Activated naive CD4-positive, alpha-beta T cell treated with anti-CD3 and anti-CD28 coated beads for 36 hours (primary cell): ENCODE results near the gene PSMD12. TPM values are rescaled to one million over a fixed set of nuclear protein-coding genes. Genes with fewer than 3 reads are reported as not detected.
"Not testable (repeated sequence)": the region's sequence is repeated elsewhere in the genome, so short reads cannot be mapped to it uniquely, and the experiment has no call there.

Source experiments
- CTCF ChIA-PET: fragments of 350-600 bp; sonication (Branson Sonifier 250); formaldehyde crosslinking; loops from one replicate; lab custom pipeline; 2021; ENCODE audit warnings: antibody characterized with exemption; lab: Charles Lee
- DNase-seq: peaks from one replicate; pipeline ENCODE4 v3.0.0-alpha.2; 2020
- H3K27ac Mint-ChIP-seq: one replicate; pipeline ENCODE4 v1.8.0; 2021; ENCODE audit warnings: mild to moderate bottlenecking, mixed read lengths
- H3K27me3 Mint-ChIP-seq: one replicate; pipeline ENCODE4 v1.8.0; 2021; ENCODE audit warnings: low read depth, mixed read lengths
- H3K36me3 Mint-ChIP-seq: one replicate; pipeline ENCODE4 v1.8.0; 2021; ENCODE audit warnings: low read depth, mixed read lengths
- H3K4me1 Mint-ChIP-seq: one replicate; pipeline ENCODE4 v1.8.0; 2021; ENCODE audit warnings: low read depth, mixed read lengths
- H3K4me3 Mint-ChIP-seq: one replicate; pipeline ENCODE4 v1.8.0; 2021; ENCODE audit warnings: mild to moderate bottlenecking, moderate library complexity, mixed read lengths
- H3K9me3 Mint-ChIP-seq: one replicate; pipeline ENCODE4 v1.8.0; 2021; ENCODE audit warnings: mixed read lengths
- intact Hi-C: fragments of 100-400 bp; cut with micrococcal nuclease; formaldehyde crosslinking; loops from one replicate; pipeline ENCODE4 v1.15.1; 2023
- total RNA-seq, 2 experiments: library from RNA; stranded (reverse); gene quantifications; one replicate each; pipeline ENCODE4 v1.2.3, GENCODE V29; 2021

Gene PSMD12
- total RNA-seq, 2 experiments from 2014 or later, result 67.8 to 70.7 TPM

DNA sequence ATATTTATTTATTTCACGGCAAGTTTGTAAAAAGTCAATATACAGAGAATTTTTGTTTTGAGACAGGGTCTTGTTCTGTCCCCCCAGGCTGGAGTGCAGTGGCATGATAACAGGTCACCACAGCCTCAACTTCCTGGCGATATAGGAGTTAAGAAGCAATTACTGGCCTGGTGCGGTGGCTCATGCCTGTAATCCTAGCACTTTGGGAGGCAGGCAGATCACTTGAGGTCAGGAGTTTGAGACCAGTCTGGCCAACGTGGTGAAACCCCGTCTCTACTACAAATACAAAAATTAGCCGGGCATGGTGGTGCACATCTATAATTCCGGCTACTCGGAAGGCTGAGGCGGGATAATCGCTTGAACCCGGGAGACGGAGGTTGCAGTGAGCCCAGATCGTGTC lies 44.9 kb downstream of the PSMD12 start:
- CTCF ChIA-PET, H3K36me3 Mint-ChIP-seq, H3K4me1 Mint-ChIP-seq: not testable (repeated sequence)

DNA sequence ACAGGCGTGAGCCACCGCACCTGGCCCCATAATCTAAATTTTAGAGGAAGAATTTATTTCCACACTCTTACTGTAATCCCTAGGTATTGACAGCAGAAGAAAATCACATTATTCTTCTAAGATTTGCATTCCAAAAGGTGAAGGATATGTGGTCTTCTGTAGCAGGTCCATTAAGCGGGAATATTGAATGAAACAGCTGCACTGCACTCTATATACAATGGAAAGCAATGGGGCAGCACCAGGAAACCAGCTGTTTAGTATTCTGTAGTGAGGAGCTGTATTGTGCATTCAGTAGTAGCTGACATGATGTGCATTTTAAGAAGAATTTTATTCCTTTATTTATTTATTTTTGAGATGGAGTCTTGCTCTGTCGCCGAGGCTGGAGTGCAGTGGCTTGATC lies 49.6 kb downstream of the PSMD12 start:
- no peak overlapping the region for H3K4me3 Mint-ChIP-seq
- no peaks in the 10 kb centered on the region for H3K36me3 Mint-ChIP-seq
- CTCF ChIA-PET, result interaction anchor here (0.5 kb wide), 1 partner anchor 176 kb away, joined by 3 read pairs; no protein-coding TSS in a partner anchor
- H3K27ac Mint-ChIP-seq, result no peak overlapping the region
- intact Hi-C loops, result no loop called here
- H3K27me3 Mint-ChIP-seq, result no peaks in the 10 kb centered on the region
- no peak for DNase-seq
- no peaks in the 10 kb centered on the region for H3K9me3 Mint-ChIP-seq
- H3K4me1 Mint-ChIP-seq, result no peaks in the 10 kb centered on the region

More for the DNA sequence above, 44.9 kb downstream of the PSMD12 start:
- DNase-seq, H3K27me3 Mint-ChIP-seq, intact Hi-C loops, H3K4me3 Mint-ChIP-seq, H3K27ac Mint-ChIP-seq, H3K9me3 Mint-ChIP-seq: not testable (repeated sequence)

DNA sequence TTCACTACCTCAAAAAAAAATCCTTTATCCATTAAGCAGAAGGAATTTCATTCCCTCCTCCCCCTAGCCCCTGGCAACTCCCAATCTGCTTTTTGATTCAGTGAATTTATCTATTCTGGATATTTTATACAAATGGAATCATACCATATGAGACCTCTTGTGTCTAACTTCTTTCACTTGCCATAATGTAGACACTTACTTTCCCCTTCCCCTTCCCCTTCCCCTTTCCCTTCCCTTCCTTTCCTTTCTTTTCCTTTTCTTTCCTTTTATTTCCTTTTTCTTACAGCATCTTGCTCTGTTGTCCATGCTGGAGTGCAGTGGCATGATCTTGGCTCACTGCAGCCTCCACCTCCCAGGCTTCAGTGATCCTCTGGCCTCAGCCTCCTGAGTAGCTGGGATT lies 50.5 kb downstream of the PSMD12 start:
- intact Hi-C loops, result no loop called here
- H3K27ac Mint-ChIP-seq, result no peak overlapping the region
- no peaks in the 10 kb centered on the region for H3K36me3 Mint-ChIP-seq
- no peak for DNase-seq
- H3K4me1 Mint-ChIP-seq, result no peaks in the 10 kb centered on the region
- H3K4me3 Mint-ChIP-seq, result no peak overlapping the region
- H3K27me3 Mint-ChIP-seq, result no peaks in the 10 kb centered on the region
- H3K9me3 Mint-ChIP-seq, result no peaks in the 10 kb centered on the region
- CTCF ChIA-PET, result no interaction called here

DNA sequence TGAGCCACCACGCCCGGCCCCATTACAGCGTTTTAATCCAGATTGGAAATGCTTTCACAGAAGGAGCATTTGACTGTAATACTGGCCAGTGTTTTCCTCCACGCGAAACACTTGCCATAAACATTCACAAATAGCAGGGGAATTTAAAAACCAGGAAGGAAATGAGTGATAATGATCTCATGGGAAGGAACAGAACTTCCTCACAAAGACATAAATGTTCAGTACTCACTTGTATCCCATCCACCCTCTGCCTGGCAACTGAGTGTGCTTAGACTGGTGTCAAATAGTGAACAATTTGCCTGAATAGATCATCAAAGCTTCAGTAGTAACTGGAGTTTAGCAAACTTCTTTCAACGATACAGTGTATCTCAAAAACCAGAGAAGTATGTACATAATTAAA lies 54.1 kb downstream of the PSMD12 start:
- H3K27ac Mint-ChIP-seq, result no peak overlapping the region
- H3K27me3 Mint-ChIP-seq, result no peaks in the 10 kb centered on the region
- intact Hi-C loops, result no loop called here
- H3K4me1 Mint-ChIP-seq, result no peaks in the 10 kb centered on the region
- H3K36me3 Mint-ChIP-seq, result no peaks in the 10 kb centered on the region
- CTCF ChIA-PET, result no interaction called here
- no peak overlapping the region for H3K4me3 Mint-ChIP-seq
- no peak for DNase-seq
- no peaks in the 10 kb centered on the region for H3K9me3 Mint-ChIP-seq

DNA sequence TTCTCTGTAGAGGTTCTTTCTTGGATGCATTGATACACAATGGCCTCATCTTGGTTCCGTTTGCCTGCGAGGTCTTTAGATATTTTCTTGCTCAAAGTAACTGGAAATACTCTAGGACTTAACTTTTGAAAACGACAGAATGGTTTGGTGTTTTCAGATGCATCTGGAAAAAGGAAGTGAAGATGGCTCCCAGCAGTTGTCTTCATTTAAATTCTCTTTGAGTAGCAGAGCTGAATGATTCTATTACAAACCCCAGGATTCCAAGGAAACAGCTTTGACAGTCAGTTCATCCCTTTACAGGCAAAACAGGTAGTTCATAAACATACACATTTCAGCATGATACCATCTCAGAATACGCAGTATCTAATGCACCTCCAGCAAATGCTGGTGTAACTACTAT lies 54.8 kb downstream of the PSMD12 start:
- CTCF ChIA-PET, result no interaction called here
- Mint-ChIP-seq H3K4me1 (no peaks in the 10 kb centered on the region), H3K9me3 (no peaks in the 10 kb centered on the region), H3K36me3 (no peaks in the 10 kb centered on the region), H3K4me3 (no peak overlapping the region), H3K27me3 (no peaks in the 10 kb centered on the region), H3K27ac (no peak overlapping the region)
- intact Hi-C loops, result no loop called here
- DNase-seq, result no peak

DNA sequence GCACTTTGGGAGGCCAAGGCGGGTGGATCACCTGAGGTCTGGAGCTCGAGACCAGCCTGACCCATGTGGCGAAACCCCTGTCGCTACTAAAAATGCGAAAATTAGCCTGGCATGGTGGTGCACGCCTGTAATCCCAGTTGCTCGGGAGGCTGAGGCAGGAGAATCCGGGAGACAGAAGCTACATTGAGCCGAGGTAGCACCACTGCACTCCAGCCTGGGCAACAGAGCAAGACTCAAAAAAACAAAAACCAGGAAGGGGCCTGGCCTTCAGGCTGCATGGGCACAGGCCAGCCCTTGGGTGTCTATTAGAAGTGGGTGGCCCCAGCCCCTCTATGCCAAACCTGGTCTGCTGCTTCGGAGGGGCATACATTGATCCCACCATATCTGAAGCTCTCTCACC lies 56.0 kb downstream of the PSMD12 start:
- H3K36me3 Mint-ChIP-seq, result no peaks in the 10 kb centered on the region
- CTCF ChIA-PET, result interaction anchor here (0.7 kb wide), 1 partner anchor 423 kb away, joined by 5 read pairs; no protein-coding TSS in a partner anchor
- H3K4me1 Mint-ChIP-seq, result no peaks in the 10 kb centered on the region
- no peaks in the 10 kb centered on the region for H3K27me3 Mint-ChIP-seq
- H3K9me3 Mint-ChIP-seq, result no peaks in the 10 kb centered on the region
- intact Hi-C loops, result no loop called here
- no peak overlapping the region for H3K27ac Mint-ChIP-seq
- no peak overlapping the region for H3K4me3 Mint-ChIP-seq
- DNase-seq, result no peak

DNA sequence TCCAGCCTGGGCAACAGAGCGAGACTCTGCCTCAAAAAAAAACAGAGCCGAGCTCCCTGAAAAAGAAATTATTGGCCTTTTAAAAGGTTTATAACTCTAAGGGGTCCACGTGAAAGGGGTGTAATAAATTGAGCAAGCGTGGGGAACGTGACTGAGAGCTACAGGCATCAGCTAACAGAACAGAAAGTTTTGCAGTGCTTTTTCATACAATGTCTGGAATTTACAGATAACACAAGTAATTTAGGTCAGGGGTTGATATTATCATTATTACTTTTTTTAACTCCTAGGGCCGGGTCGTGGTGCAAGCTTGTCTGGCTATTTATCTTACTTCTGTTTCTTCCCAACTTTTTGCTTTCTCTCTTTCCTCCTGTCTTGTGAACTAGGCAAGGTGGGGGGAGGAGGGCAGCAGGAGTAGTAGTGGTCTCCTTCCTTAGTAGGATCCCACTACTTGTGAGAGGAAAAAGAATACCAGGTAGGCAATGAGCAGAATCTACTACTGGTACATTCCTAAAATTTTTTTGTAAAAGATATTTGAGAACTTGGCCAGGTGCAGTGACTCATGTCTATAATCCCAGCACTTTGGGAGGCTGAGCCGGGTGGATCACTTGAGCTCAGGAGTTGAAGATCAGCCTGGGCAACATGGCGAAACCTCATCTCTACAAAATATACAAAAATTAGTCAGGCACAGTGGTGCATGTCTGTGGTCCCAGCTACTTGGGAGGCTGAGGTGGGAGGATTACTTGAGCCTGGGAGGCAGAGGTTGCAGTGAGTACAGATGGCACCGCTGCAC lies 60.7 kb downstream of the PSMD12 start:
- H3K4me3 Mint-ChIP-seq, H3K9me3 Mint-ChIP-seq, DNase-seq, H3K27me3 Mint-ChIP-seq, intact Hi-C loops, H3K36me3 Mint-ChIP-seq, H3K27ac Mint-ChIP-seq, H3K4me1 Mint-ChIP-seq: not testable (repeated sequence)
- CTCF ChIA-PET, result interaction anchor here (0.6 to 1.2 kb wide), 3 partner anchors 14 to 353 kb away, joined by 5 to 7 read pairs (median 5); no protein-coding TSS in a partner anchor

DNA sequence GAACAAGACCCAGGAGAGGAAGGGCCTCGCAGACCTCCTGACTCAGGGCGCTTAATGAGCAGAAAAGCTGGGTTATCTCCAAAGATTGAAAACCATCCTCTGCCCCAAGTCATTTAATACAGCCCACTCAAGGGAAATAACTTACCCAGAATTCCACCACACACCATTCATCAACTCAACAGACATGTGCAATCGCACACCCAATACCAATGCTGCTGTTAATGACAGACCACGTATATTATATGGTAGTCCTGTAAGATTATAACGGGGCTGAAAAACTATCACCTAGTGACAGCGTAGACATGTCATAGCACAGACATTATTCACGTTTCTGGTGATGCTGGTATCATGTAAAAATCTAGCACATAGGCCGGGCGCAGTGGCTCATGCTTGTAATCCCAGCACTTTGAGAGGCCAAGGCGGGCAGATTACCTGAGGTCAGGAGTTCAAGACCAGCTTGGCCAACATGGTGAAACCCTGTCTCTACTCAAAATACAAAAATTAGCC lies 68.9 kb downstream of the PSMD12 start:
- intact Hi-C loops, result loop anchor here (10.0 kb wide), 1 partner anchor 213 kb away; no protein-coding TSS in a partner anchor
- H3K9me3 Mint-ChIP-seq, result no peaks in the 10 kb centered on the region
- no peak overlapping the region for H3K4me3 Mint-ChIP-seq
- H3K27ac Mint-ChIP-seq, result no peak overlapping the region
- DNase-seq, result no peak
- CTCF ChIA-PET, result no interaction called here
- H3K27me3 Mint-ChIP-seq, result no peaks in the 10 kb centered on the region
- no peaks in the 10 kb centered on the region for H3K36me3 Mint-ChIP-seq
- H3K4me1 Mint-ChIP-seq, result no peaks in the 10 kb centered on the region

DNA sequence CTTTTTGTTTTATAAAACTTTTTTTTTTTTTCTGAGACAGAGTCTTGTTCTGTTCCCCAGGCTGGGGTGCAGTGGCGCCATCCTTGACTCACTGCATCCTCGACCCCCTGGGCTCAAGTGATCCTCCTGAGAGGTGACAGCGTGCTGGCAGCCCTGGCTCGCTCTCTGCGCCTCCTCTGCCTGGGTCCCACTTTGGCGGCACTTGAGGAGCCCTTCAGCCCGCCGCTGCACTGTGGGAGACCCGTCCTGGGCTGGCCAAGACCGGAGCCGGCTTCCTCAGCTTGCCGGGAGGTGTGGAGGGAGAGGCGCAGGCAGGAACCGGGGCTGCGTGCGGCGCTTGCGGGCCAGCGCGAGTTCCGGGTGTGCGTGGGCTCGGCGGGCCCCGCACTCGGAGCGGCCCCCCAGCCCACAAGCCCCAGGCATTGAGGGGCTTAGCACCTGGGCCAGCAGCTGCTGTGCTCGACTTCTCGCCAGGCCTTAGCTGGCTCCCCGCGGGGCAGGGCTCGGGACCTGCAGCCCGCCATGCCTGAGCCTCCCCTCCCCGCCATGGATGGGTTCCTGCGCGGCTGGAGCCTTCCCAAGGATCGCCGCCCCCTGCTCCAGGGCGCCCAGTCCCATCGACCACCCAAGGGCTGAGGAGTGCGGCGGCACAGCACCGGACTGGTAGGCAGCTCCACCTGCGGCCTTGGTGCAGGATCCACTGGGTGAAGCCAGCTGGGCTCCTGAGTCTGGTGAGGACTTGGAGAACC lies 71.8 kb downstream of the PSMD12 start:
- H3K4me1 Mint-ChIP-seq, result no peaks in the 10 kb centered on the region
- no peaks in the 10 kb centered on the region for H3K9me3 Mint-ChIP-seq
- DNase-seq, result no peak
- no peak overlapping the region for H3K27ac Mint-ChIP-seq
- H3K36me3 Mint-ChIP-seq, result no peaks in the 10 kb centered on the region
- intact Hi-C loops, result loop anchor here (10.0 kb wide), 1 partner anchor 210 kb away; no protein-coding TSS in a partner anchor
- H3K4me3 Mint-ChIP-seq, result no peak overlapping the region
- H3K27me3 Mint-ChIP-seq, result no peaks in the 10 kb centered on the region
- CTCF ChIA-PET, result interaction anchor here (0.6 to 3.8 kb wide), 6 partner anchors 8 to 110 kb away, joined by 3 to 49 read pairs (median 5); no protein-coding TSS in a partner anchor

DNA sequence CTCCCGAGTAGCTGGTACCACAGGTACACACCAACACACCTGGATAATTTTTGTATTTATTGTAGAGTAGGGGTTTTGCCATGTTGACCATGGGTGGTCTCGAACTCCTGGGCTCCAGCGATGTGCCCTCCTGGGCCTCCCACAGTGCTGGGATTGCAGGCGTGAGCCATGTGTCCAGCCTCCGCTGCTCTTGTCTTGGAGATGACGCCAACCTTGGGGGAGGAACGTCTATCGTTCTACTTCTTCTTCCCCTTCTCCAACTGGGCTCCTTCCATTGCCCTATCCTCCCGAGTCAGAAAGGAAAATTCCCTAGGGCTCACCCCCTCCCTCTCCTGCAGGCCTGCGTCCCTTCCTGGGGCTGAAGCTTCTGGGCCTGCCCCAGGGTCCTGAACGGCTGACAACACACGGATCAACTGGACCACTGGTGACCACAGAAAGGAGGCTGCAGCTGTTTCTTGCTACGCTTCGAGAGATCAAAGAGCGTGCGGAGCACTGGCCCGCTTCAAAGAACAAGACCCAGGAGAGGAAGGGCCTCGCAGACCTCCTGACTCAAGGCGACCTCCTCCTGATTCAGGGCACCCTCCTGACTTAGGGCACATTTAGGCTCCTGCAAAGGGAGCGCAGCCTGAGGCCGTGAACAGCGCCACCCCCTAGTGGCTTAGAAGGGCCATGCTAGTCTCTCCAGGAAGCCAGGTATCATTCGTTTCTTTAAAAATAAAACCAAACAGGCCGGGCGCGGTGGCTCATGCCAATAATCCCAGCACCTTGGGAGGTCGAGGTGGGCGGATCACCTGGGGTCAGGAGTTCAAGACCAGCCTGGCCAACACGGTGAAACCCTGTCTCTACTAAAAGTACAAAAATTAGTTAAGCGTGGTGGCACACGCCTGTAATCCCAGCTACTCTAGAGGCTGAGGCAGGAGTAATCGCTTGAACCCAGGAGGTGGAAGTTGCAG lies 72.8 kb downstream of the PSMD12 start:
- Mint-ChIP-seq H3K4me3 (no peak overlapping the region), H3K36me3 (no peaks in the 10 kb centered on the region), H3K27ac (no peak overlapping the region), H3K9me3 (no peaks in the 10 kb centered on the region), H3K4me1 (no peaks in the 10 kb centered on the region), H3K27me3 (no peaks in the 10 kb centered on the region)
- CTCF ChIA-PET, result interaction anchor here (0.5 to 3.8 kb wide), 10 partner anchors 9 to 565 kb away, joined by 3 to 49 read pairs (median 4); no protein-coding TSS in a partner anchor
- intact Hi-C loops, result loop anchor here (1.0 to 10.0 kb wide), 2 partner anchors 72 to 209 kb away; no protein-coding TSS in a partner anchor
- peak; percentile 82 for DNase-seq

DNA sequence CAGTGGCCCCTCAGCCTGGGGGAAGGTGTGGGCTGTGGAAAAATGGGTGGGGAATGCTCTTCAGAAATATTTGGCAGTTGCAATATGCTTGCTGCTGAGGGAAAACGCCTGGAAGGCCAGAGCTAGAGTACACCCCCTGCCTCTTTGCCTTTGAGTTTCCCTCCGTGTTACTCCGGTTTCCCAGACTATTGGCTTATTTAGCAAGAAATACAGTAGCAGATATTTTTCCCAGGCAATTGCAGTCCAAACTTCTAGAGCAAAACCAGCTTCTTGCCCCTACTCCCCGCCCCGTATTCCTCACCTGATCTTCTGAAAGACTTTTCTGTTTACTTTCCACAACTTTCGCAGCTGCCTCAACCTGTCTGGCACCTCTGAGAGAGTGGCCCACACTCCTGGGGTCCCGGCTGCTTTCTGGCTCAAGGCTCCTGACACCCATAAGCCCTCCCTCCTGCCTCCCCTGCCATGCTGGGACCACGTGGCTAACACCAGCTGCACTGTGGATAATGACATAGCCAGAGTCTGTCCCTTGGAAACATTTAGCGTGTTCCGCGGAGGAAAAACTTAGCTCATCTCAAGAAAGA lies 75.6 kb downstream of the PSMD12 start:
- intact Hi-C loops, result loop anchor here (10.0 kb wide), 1 partner anchor 206 kb away; no protein-coding TSS in a partner anchor
- no peaks in the 10 kb centered on the region for H3K9me3 Mint-ChIP-seq
- CTCF ChIA-PET, result interaction anchor here (0.6 to 3.8 kb wide), 5 partner anchors 14 to 70 kb away, joined by 3 to 49 read pairs (median 7); no protein-coding TSS in a partner anchor
- no peaks in the 10 kb centered on the region for H3K36me3 Mint-ChIP-seq
- no peak overlapping the region for H3K4me3 Mint-ChIP-seq
- H3K27me3 Mint-ChIP-seq, result no peaks in the 10 kb centered on the region
- DNase-seq, result no peak
- H3K27ac Mint-ChIP-seq, result no peak overlapping the region
- H3K4me1 Mint-ChIP-seq, result no peaks in the 10 kb centered on the region
